Activated T-helper 1 cell treated with anti-CD3 and anti-CD28 coated beads, Interleukin-2, amount 50 U/mL, for 16 hours (primary cell): ENCODE measurements around the gene LRRC61.
"Not testable (repeated sequence)": the region's sequence is repeated elsewhere in the genome, so short reads cannot be mapped to it uniquely, and the experiment has no call there.

Source experiments
- DNase-seq, 2 donors: peaks; one replicate each; pipeline ENCODE4 v3.0.0-alpha.2; 2020; ENCODE audit warnings: low read depth in 1 of 2, low spot score in 1 of 2

The LRRC61 gene

DNA sequence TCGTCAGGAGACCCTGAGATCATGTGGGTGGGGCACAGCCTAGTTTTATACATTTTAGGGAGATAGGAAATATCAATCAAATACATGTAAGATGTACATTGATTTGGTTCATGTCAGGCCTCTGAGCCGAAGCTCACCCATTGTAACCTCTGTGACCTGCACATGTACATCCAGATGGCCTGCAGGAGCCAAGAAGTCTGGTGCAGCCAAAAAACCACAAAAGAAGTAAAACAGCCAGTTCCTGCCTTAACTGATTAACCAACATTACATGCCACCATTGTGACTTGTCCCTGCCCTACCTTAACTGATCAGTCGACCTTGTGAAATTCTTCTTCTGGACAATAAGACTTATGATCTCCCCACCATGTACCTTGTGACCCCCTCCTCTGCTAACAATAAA, 16.0 kb upstream of the LRRC61 start:
- no peak for DNase-seq

DNA sequence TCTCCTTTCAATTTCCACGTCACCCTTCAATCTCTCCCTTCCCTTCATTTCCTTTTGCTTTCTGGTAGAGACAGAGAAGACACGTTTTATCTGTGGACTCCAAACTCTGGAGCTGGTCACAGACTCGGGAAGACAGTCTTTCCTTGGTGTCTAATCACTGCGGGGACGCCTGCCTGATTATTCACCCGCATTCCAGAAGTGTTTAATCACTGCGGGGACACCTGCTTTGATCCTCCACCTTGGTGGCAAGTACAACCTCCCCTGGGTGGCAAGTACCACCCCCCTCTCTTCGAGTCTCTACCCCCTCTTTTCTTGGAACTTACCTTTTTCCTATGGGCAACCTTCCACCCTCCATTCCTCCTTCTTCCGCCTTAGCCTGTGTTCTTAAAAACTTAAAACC, 15.3 kb upstream of the LRRC61 start:
- DNase-seq: no peak

DNA sequence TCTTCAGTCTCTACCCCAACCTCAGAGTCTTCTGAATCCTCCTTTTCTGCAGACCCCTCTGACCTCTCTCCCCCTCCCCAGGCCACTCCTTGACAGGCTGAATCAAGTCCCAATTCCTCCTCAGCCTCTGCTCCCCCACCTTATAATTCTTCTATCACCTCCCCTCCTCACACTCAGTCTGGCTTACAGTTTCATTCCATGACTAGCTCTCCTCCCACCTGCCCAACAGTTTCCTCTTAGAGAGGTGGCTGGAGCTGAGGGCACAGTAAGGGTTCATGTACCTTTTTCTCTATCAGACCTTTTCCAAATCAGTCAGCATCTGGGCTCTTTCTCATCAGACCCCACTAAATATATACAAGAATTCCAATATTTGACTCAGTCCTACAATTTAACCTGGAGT, 14.6 kb upstream of the LRRC61 start:
- no peak for DNase-seq

DNA sequence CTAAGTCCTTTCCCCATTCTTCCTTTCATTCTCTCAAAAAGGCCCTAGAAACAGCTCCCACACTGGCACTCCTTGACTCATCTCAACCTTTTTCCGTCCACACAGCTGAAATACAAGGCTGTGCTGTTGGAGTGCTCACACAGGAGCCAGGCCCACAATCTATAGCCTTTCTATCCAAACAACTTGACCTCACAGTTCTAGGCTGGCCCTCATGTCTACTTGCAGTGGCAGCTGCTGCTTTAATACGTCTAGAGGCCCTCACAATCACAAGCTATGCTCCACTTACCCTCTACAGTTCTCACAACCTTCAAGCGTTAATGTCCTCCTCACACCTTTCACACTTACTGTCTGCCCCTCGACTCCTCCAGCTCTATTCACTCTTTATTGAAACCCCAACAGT, 12.0 kb upstream of the LRRC61 start:
- no peak for DNase-seq

DNA sequence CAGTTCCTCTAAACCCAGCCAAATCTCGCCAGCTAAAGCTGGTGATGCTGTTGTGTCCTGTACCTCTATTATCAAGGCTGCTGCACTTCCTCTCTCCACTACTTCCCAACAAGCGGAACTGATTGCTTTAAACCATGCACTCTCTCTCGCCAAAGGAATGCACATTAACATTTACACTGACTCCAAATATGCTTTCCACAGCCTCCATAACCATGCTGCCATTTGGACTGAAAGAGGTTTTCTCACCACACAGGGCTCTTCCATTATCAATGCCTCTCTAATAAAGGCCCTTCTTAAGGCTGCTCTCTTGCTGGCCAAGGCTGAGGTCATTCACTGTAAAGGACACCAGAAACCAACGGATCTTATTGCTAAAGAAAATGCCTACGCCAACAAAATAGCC, 11.4 kb upstream of the LRRC61 start:
- DNase-seq: no peak

DNA sequence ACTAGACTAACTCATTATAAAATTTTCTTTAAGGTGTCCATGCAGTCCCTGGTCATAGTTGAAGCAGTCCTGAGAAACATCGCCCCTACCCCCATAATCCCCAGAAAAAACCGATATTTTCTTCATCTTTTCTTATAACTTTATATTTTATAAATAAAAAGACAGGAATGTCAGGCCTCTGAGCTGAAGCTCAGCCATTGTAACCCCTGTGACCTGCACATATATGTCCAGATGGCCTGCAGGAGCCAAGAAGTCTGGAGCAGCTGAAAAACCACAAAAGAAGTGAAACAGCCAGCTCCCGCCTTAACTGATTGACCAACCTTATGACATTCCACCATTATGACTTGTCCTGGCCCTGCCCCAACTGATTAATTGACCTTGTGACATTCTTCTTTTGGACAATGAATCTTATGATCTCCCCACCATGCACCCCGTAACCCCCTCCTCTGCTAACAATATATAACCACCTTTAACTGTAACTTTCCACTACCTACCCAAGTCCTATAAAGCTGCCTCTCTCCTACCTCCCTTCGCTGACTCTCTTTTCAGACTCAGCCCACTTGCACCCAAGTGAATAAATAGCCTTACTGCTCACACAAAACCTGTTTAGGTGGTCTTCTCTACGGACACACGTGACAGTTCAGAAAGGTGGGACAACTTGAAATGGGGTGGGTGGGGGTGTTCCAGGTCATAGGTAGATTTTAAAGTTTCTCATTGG, 10.3 kb upstream of the LRRC61 start:
- DNase-seq: not testable (repeated sequence)

DNA sequence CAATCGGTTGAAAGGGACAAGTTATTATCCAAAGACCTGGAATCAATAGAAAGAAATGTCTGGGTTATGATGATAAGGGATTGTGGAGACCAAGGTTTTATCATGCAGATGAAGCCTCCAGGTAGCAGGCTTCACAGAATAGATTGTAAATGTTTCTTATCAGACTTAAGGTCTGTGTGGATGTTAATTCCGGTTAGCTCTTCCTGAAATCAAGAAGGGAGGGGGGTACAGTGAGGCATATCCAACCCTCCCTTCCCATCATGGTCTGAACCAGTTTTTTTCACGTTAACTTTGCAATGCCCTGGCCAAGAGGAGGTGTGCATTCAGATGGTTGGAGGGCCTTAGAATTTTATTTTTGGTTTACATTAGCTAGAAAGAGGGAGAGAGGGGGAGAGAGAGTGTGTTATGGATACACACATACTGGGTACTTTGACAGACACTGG, 9.8 kb upstream of the LRRC61 start:
- no peak for DNase-seq

DNA sequence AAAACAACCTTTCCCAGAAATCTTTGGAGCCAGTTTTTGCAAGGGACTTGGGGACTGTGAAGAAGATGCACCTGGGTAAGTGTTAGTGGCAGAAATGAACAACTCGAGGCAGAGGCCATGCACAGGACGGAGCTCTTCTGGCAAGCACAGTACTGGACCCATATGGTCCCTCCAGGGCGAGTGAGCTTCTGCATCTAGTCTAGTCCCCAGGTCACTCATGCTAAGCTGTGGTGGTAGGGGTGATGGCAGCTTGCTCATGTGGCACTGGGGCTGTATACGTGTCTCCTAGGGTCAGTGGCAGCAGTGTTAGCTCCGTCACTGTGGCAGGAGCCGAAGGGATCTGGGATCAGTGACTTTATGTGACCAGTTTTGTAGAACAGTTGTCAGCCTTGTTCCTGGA, 9.3 kb upstream of the LRRC61 start:
- no peak for DNase-seq

DNA sequence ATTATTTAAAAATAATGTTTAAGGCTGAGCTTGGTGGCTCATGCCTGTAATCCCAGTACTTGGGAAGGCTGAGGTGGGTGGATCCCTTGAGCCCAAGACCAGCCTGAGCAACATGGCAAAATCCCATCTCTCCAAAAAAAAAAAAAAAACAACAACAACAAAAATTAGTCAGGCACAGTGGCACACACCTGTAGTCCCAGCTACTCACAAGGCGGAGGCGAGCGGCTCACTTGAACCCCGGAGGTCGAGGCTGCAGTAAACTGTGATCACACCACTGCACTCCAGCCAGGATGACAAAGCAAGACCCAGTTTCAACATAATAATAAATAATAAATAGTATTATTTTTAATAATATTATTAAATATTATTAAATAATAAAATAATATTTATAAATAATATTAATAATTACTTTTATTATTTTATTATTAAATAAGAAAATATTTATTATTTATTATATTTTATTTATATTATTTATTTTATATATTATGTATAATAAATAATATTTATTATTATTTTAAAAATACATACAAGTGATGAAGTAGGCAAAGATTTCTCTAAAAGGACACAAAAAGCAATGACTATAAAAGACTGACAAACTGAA, 8.4 kb upstream of the LRRC61 start:
- DNase-seq: no peak

DNA sequence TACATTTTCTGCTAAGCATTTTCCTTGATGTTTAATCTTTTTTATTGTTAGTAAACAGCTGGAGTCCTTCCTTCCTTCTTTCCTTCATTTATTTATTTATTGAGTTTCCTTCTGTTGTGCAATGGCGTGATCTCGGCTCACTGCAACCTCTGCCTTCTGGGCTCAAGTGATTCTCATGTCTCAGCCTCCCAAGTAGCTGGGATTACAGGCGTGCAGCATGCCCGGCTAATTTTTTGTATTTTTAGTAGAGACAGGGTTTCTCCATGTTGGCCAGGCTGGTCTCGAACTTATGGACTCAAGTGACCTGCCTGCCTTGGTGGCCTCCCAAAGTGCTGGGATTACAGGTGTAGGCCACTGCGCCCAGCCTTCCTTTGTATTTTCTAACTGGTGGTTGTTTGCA, 6.2 kb upstream of the LRRC61 start:
- not testable (repeated sequence) for DNase-seq

DNA sequence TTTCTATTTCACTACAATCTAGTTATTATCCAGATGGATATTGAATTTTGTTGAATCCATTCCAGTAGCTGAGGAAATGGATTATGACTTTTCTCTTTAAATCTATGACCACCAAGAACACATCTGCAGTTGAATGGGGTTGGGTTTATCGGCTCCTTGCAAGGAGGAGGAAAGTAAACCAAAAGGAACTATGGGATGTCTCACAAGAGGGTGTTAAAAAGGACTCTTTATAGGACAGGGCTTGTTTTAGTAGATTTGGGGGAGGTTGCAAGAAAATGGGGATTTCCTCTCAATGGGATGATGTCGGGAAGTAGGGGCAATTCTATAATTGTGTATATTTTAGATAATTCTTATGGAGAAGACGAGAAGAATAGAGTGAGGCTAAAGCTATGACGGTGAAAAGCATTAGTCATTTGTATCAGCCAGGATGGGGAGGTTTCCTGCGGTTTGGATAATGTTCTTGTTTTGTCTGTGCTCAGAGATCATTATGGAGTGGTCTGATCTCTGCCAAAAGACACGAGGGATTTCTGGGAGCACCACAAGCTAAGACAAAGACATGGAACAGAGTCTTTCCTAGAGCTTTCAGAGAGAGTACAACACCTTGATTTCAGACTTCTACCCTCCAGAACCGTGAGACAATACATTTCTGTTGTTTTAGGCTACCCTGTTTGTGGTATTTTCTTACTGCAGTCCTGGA, 5.3 kb upstream of the LRRC61 start:
- no peak for DNase-seq

DNA sequence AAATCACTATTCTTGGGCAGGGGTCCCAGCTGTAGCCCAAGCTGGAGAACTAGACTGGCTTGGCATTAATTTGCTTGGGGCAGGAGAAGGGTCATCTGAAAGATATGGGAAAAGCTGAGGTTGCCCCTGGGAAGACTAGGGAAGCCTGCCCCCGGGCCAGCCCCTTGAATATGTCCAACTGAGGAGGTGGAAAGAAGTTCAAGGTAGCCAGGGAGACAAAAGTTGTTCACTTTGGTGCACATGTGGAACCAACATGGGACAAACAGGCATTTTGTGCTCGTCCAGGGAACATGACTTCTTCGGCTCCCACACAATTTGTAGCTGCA, 1.4 kb upstream of the LRRC61 start:
- DNase-seq: no peak

DNA sequence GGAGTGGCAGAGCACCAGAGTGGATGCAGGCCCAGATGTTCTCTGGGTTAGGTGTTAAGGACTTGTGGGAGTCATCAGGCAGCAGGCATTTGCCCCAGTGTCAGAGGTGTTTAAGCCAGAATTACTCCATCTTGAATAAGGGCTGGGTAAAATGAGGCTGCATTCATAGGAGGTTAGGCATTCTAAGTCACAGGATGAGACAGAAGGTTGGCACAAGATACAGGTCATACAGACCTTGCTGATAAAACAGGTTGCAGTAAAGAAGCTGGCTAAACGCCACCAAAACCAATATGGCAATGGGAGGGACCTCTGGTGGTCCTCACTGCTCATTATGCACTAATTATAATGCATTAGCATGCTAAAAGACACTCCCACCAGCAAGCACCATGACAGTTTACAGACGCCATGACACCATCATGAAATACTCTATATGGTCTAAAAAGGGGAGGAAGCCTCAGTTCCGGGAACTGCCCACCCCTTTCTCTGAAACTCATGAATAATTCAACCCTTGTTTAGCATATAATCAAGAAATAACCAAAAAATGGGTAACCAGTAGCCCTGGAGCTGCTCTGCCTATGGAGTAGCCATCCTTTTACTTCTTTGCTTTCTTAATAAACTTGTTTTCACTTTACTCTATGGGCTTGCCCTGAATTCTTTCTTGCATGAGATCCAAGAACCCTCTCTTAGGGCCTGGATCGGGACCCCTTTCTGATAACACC, 882 bp upstream of the LRRC61 start:
- DNase-seq: peak in 1 of 2 donors; percentile 25

DNA sequence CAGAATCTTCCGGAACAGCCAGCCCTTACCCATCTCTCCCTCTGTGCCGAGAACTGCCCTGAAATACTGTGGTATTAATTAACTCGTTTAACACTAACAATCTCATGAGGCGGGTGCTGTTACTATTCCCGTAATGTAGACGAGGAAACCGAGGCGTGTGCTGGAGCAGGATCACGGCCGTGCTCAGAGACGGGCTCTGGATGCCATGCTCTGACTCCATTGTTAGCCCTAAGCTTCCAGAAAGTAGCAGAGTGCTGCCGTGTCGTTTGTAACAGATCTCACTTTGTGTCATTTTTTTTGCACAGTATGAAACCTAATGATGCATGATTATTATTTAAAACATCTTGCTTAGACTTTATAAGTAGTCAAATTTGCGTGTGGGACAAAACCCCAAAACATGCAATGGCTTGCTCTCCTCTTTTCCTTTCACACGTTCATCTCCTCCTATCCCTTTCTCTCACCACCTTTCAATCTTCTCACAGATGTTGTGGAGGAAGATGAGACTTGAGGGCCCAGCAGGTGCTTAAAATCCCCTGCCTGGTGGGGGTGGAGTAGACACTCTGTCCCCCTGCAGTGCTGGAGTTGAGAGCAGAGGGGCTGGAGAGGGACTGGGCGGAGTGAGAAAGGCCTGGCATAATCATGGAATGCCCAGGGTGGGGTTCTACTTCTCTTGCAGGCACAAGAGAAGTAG, 672 bp downstream of the LRRC61 start:
- DNase-seq: no peak

DNA sequence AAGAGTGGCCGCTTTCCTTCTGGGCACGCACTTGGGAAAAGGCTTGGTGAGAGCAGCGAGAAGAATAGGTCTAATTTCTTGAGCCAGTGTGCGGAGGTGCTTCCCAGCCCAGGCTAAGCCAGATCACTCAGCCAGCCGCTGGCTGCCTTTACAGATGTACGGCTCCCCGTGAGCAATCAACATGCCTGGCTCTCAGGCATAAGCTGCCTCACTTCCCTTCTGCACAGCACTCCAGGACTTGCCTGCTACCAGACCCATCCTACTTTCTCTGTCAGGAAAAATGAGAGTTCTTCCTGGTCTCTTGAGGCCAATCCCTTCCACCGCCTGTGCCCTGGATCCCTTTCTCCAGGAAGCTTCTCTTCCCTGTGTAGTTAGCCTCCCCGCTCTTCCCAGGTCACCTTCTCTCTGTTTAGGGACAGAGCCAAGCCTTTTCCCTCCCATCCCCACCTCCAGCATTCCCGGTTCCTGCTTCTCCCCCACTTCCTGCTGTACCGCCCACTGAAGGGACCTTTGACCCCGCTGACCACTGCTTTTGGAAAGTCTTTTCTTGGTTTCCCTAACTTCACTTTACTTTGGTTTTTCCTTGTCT, 1.3 kb downstream of the LRRC61 start:
- no peak for DNase-seq

DNA sequence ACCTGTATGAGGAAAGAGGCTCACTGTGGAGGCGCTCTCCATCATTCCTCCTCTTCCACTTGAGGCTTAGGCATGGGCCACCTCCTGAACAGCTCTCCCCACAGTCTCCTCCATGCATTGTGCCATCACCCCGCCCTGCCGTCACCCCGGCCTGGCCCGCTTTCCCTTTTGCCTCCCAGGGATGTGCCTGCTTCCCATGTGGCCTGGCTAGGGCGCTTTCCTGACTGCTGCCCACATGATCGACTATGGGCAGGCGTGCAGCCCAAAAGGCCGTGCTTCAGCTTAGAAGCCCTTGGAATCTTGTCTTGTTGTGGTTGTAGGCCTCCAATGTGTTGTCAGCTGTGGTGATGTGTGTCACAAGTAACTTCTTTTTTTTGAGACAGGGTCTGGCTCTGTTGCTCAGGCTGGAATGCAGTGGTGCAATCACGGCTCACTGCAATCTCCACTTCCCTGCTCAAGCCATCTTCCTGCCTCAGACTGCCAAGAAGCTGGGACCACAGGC, 2.0 kb downstream of the LRRC61 start:
- no peak for DNase-seq

DNA sequence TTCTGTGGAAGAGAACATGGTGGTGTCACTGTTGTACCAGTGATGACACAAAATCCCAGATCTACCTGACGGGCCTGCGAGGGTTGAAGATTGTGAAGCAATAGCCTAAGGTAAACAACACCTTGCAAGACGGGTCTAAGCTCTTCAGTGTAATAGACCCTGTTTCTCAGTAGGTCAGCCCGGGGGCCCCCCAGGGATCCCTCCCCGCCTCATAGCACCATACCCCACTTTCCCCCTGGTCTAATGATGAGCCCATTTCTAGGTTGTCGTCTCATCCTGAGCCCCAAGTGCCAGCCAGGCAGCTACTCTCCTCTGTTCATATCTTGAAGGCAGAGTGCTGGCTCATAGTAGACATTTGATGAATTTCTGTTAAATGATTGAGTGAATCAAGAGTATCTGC, 2.7 kb downstream of the LRRC61 start:
- no peak for DNase-seq

DNA sequence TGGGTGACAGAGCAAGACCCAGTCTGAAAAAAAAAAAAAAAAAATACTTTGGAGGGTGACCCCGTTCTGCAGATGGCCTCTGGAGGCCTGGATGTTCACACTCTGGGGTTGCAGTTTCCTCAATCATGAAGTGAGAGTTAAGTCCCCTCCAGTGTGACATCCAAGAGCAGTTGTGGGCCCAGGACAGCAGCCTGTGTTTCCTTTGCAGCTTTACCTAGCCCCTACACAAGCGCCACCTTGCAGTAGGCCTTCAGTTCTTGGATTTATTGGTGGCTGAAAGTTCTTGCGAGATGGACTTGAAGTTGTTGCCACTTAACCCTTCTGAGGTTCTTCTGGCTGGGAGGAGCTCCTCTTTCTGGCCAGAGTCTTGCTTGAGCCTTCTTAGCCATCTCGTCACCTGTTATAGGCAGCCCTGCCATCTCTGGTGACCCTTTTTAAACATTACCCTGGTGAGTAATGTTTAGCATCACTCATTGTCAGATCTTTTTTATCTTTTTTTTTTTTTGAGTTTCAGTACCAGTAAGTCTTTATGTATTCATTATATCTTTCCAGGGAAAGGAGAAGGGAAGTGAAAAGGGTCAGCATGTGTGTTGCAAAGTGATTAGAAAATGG, 3.6 kb downstream of the LRRC61 start:
- no peak for DNase-seq

DNA sequence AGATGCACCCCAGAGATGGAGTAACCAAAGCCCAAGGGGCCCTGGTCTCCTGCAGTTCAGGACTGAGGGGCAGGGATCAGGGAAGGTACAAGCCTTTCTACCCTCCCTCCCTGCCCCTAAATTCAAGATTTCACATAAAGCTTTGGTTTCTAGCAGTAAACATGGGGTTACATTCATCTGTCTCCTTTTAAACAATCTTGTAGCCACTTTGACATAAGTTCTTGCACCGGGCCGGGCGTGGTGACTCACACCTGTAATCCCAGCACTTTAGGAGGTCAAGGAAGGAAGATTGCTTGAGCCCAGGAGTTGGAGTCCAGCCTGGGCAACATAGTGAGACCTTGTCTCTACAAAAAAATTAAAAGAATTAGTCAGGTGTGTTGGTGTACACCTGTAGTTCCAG, 4.2 kb downstream of the LRRC61 start:
- no peak for DNase-seq

DNA sequence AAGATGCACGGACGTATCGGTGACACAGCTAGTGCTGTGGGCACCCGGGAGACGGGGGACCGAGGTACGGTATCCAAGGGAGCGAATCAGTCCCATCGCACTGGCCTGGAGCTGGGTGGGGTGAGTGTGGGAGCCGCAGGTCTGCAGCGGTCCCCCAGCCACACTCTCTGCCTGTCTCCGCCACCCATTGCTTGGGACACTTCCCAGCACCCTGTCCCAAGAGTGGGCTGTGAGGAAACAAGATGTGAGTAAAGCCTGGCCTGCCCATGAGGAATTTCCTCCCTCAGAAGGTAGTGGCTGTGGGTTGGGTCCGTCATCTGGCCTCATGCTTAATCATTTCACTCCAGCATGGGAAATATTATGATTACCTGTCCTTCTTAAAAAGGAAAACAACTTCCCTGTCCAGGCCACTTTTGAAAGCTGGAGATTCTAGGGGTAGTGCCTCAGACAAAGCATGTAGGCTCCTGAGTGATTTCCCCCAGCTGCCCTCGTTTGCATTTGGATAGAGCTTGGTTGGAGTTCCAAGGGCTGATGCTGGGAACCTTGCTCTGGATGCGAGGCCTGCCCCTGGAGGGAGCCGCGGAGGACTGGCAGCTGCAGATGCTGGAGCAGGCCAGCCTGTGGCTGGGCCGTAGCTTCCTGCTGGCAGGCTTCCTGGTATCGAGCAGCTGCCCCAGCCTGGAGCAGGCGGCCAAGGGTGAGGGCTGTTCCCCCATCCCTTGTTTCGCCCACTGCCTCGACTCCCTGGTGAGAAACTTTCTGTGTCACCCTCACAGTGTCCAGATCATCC, 6.4 kb downstream of the LRRC61 start:
- no peak for DNase-seq
